OCI-LY7 (cell line): ENCODE data around the gene COQ8A. TPM values are rescaled to one million over a fixed set of nuclear protein-coding genes. Genes with fewer than 3 reads are reported as not detected.
"Not testable (repeated sequence)": the region's sequence is repeated elsewhere in the genome, so short reads cannot be mapped to it uniquely, and the experiment has no call there.

Source experiments
- BruUV-seq: library from RNA; stranded (reverse); fragments of 400-500 nt; replicated peaks from 2 replicates; lab custom pipeline; 2021; lab: Mats Ljungman, UMichigan
- CTCF ChIA-PET: fragments of 300-600 bp; sonication (Branson Sonifier 250); formaldehyde crosslinking; loops from one replicate; lab custom pipeline; 2022; ENCODE audit warnings: antibody characterized with exemption; ENCODE audit not compliant: unreplicated experiment; lab: Charles Lee
- POLR2A ChIA-PET: fragments of 300-600 bp; sonication (Branson Sonifier 250); formaldehyde crosslinking; loops from one replicate; lab custom pipeline; 2022; ENCODE audit warnings: antibody characterized with exemption; lab: Charles Lee
- DNase-seq: peaks from one replicate; pipeline ENCODE4 v3.0.0-alpha.2; 2015; ENCODE audit warnings: low spot score
- H2AFZ ChIP-seq: fragments of 200-600 bp; sonication (generic), shearing (Covaris generic); 2 replicates; pipeline ENCODE4 v1.6.1; 2014; ENCODE audit warnings: mild to moderate bottlenecking, antibody characterized with exemption, low read length, moderate library complexity
- H3K27ac ChIP-seq: fragments of 200-600 bp; sonication (generic); 2 replicates; pipeline ENCODE4 v1.5.1; 2014; ENCODE audit warnings: mixed run types, low read depth, mild to moderate bottlenecking, moderate library complexity, low read length, inconsistent platforms; ENCODE audit not compliant: poor library complexity, severe bottlenecking
- H3K36me3 ChIP-seq: fragments of 200-600 bp; sonication (generic); 2 replicates; pipeline ENCODE4 v1.6.1; 2014; ENCODE audit warnings: mild to moderate bottlenecking, antibody characterized with exemption, low read length, moderate library complexity, mixed read lengths; ENCODE audit not compliant: insufficient read depth
- H3K4me1 ChIP-seq: fragments of 200-600 bp; sonication (generic); 2 replicates; pipeline ENCODE4 v1.5.1; 2014; ENCODE audit warnings: mild to moderate bottlenecking, low read length; ENCODE audit not compliant: insufficient read depth, poor library complexity, severe bottlenecking
- H3K4me2 ChIP-seq: fragments of 200-600 bp; sonication (generic); 2 replicates; pipeline ENCODE4 v1.6.1; 2014; ENCODE audit warnings: mild to moderate bottlenecking, low read length
- H3K4me3 ChIP-seq: fragments of 200-600 bp; sonication (generic); 2 replicates; pipeline ENCODE4 v1.5.1; 2014; ENCODE audit warnings: mild to moderate bottlenecking, low read depth, low read length; ENCODE audit not compliant: poor library complexity, severe bottlenecking
- H3K79me2 ChIP-seq: fragments of 200-600 bp; sonication (generic); 2 replicates; pipeline ENCODE4 v1.6.1; 2016; ENCODE audit warnings: low read depth, mild to moderate bottlenecking, low read length, moderate library complexity, mixed read lengths; ENCODE audit not compliant: insufficient read depth
- H3K9me2 ChIP-seq: fragments of 200-600 bp; sonication (generic); 2 replicates; pipeline ENCODE4 v1.6.1; 2016; ENCODE audit warnings: mild to moderate bottlenecking, low read length, mixed read lengths; ENCODE audit not compliant: insufficient read depth
- H3K9me3 ChIP-seq: fragments of 200-600 bp; sonication (generic); 2 replicates; pipeline ENCODE4 v1.6.1; 2014; ENCODE audit warnings: mild to moderate bottlenecking, mixed run types, low read length, mixed read lengths
- H4K20me1 ChIP-seq: fragments of 200-600 bp; sonication (generic); 2 replicates; pipeline ENCODE4 v1.6.1; 2014; ENCODE audit warnings: mild to moderate bottlenecking, antibody characterized with exemption, low read length, moderate library complexity, mixed read lengths; ENCODE audit not compliant: insufficient read depth
- CTCF ChIP-seq: fragments of 200-600 bp; sonication (generic); conservative IDR thresholded peaks from 2 replicates; pipeline ENCODE4 v1.5.1; 2014; ENCODE audit warnings: mild to moderate bottlenecking, antibody characterized with exemption, low read length, moderate library complexity, mixed read lengths
- EZH2phosphoT487 ChIP-seq: fragments of 200-600 bp; sonication (generic); IDR thresholded peaks from 2 replicates; pipeline ENCODE4 v1.6.1; 2018; ENCODE audit warnings: low read depth, borderline replicate concordance, mild to moderate bottlenecking, mixed run types, antibody characterized with exemption, low read length, moderate library complexity, mixed read lengths
- intact Hi-C: fragments of 100-400 bp; cut with micrococcal nuclease; formaldehyde crosslinking; loops from one replicate; pipeline ENCODE4 v1.10.0; 2022; ENCODE audit not compliant: unreplicated experiment
- total RNA-seq, 2 experiments: library from RNA; depleted of rRNA in 1 of 2; stranded (reverse); fragments of >200 nt in 1 of 2; shearing (Covaris generic) in 1 of 2; gene quantifications; 2 replicates each; pipeline ENCODE4 v1.2.3, GENCODE V29; 2014 to 2022

Gene COQ8A
- total RNA-seq, 2 experiments from 2014 or later: 19.4 to 19.6 TPM

GRCh38 chr1:226920446-226920894, 19.6 kb upstream of the COQ8A start:
- Histone ChIP-seq H3K36me3 (no peaks in the 10 kb centered on the region), H2AFZ (no peak overlapping the region), H3K4me3 (no peak overlapping the region), H3K27ac (no peak overlapping the region), H3K79me2 (no peaks in the 10 kb centered on the region), H3K9me3 (no peaks in the 10 kb centered on the region), H3K4me2 (no peak overlapping the region), H3K9me2 (no peaks in the 10 kb centered on the region), H3K4me1 (no peaks in the 10 kb centered on the region), H4K20me1 (no peaks in the 10 kb centered on the region)
- BruUV-seq: no TSS peak
- TF ChIP-seq EZH2phosphoT487: no peak
- TF ChIP-seq CTCF: no peak
- POLR2A ChIA-PET: no interaction called here
- CTCF ChIA-PET: no interaction called here
- intact Hi-C loops: no loop called here
- no peak for DNase-seq

DNA sequence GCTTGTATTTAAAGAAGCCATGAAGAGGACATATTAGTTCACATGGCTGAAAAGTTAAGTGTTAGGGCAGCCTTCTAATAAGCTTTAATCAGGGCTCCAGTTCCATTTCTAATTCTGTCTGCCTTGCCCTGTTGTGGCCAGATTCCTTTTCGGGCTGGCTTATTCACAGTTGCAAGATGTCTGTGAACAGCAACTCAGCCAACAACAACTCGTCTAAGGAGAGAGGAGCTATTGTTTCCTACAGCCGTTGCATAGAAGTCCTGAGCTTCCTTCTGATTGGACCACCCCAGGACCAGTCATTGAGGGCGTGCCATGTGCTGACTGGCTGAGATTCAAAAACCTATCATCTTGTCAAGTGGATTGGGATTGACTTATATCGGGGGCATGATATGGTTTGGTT, 18.6 kb upstream of the COQ8A start:
- Histone ChIP-seq H3K4me1 (no peaks in the 10 kb centered on the region), H2AFZ (no peak overlapping the region), H3K4me3 (no peak overlapping the region), H4K20me1 (no peaks in the 10 kb centered on the region), H3K27ac (no peak overlapping the region), H3K36me3 (no peaks in the 10 kb centered on the region), H3K9me2 (no peaks in the 10 kb centered on the region), H3K4me2 (no peak overlapping the region), H3K9me3 (no peaks in the 10 kb centered on the region), H3K79me2 (no peaks in the 10 kb centered on the region)
- CTCF ChIA-PET: no interaction called here
- intact Hi-C loops: no loop called here
- POLR2A ChIA-PET: interaction anchor here (0.6 to 1.0 kb wide), 2 partner anchors 12 to 1330 kb away, joined by 3 to 6 read pairs; no protein-coding TSS in a partner anchor
- no peak for DNase-seq
- no TSS peak for BruUV-seq
- TF ChIP-seq EZH2phosphoT487: no peak
- TF ChIP-seq CTCF: no peak

GRCh38 chr1:226929260-226930111, 10.6 kb upstream of the COQ8A start:
- CTCF ChIA-PET, H2AFZ ChIP-seq, H3K4me2 ChIP-seq, H3K79me2 ChIP-seq, H3K4me1 ChIP-seq, H4K20me1 ChIP-seq, H3K27ac ChIP-seq, H3K36me3 ChIP-seq, POLR2A ChIA-PET, H3K4me3 ChIP-seq, BruUV-seq, DNase-seq, H3K9me2 ChIP-seq: not testable (repeated sequence)
- peaks cover 10% of the 10 kb centered on the region for H3K9me3 ChIP-seq
- intact Hi-C loops: loop anchor here (10.0 kb wide), 2 partner anchors 195 to 635 kb away; partner anchors contain the start of genes ITPKB and ZNF678
